SK-N-SH (cell line): ENCODE data around the gene IQCE. TPM values are rescaled to one million over a fixed set of nuclear protein-coding genes. Genes with fewer than 3 reads are reported as not detected.

Experiments
- CTCF ChIA-PET: fragments of 300-600, 350-600 bp; formaldehyde crosslinking; extraction: SDS; loops from one replicate; lab custom pipeline; 2021; lab: Yijun Ruan, JAX
- POLR2A ChIA-PET: fragments of 350-600 bp; sonication (Branson Sonifier 250); formaldehyde crosslinking; extraction: SDS; loops from one replicate; lab custom pipeline; 2020; ENCODE audit warnings: antibody characterized with exemption, inconsistent platforms; lab: Yijun Ruan, JAX
- DNase-seq: peaks from one replicate; pipeline ENCODE4 v3.0.0; 2012
- H2AFZ ChIP-seq: fragments of 200-600 bp; sonication (generic); 2 replicates; pipeline ENCODE4 v1.8.1; 2016; ENCODE audit warnings: antibody characterized with exemption, mild to moderate bottlenecking, low read depth
- H3F3A ChIP-seq: fragments of 200-600 bp; sonication (generic); replicated peaks from 2 replicates; pipeline ENCODE3; 2016; ENCODE audit warnings: antibody characterized with exemption, mild to moderate bottlenecking; ENCODE audit not compliant: insufficient read depth
- H3K27ac ChIP-seq, 2 experiments: fragments of 200-500 bp in 1 of 2; fragments of 200-600 bp in 1 of 2; sonication (Bioruptor generic) in 1 of 2; sonication (generic), shearing (Covaris generic) in 1 of 2; 2 replicates each; pipeline versions ENCODE4 v1.5.1 to v1.6.1; 2014 to 2016; ENCODE audit warnings: low read depth in 2 of 2, inconsistent platforms in 1 of 2, low read length in 1 of 2, mild to moderate bottlenecking in 1 of 2, mixed read lengths in 1 of 2
- H3K27me3 ChIP-seq: fragments of 200-600 bp; sonication (generic), shearing (Covaris generic); 2 replicates; pipeline ENCODE4 v1.6.1; 2016; ENCODE audit warnings: mixed run types; ENCODE audit not compliant: insufficient read depth
- H3K36me3 ChIP-seq, 2 experiments: fragments of 200-500 bp in 1 of 2; fragments of 200-600 bp in 1 of 2; sonication (Bioruptor generic) in 1 of 2; sonication (generic) in 1 of 2; replicated peaks in 1 of 2; 2 replicates each; pipeline versions ENCODE3 to v1.5.1; 2014 to 2016; ENCODE audit warnings: low read length in 1 of 2, mild to moderate bottlenecking in 1 of 2; ENCODE audit not compliant: insufficient read depth in 2 of 2, control insufficient read depth in 1 of 2
- H3K4me1 ChIP-seq, 2 experiments: fragments of 200-500 bp in 1 of 2; fragments of 200-600 bp in 1 of 2; sonication (Bioruptor generic) in 1 of 2; sonication (generic), shearing (Covaris generic) in 1 of 2; 2 replicates each; pipeline versions ENCODE4 v1.5.1 to v1.6.1; 2014 to 2016; ENCODE audit warnings: low read depth in 1 of 2, low read length in 1 of 2, mixed run types in 1 of 2; ENCODE audit not compliant: insufficient read depth in 2 of 2, control insufficient read depth in 1 of 2
- H3K4me2 ChIP-seq: fragments of 200-600 bp; sonication (generic), shearing (Covaris generic); 2 replicates; pipeline ENCODE4 v1.6.1; 2017; ENCODE audit warnings: mixed run types
- H3K4me3 ChIP-seq, 2 experiments: fragments of 200-500 bp in 1 of 2; fragments of 200-600 bp in 1 of 2; sonication (Bioruptor generic) in 1 of 2; sonication (generic), shearing (Covaris generic) in 1 of 2; 2 replicates each; pipeline versions ENCODE4 v1.5.1 to v1.8.1; 2014 to 2016; ENCODE audit warnings: low read depth in 2 of 2, inconsistent platforms in 1 of 2, low read length in 1 of 2, mild to moderate bottlenecking in 1 of 2, mixed read lengths in 1 of 2, moderate library complexity in 1 of 2
- H3K79me2 ChIP-seq: fragments of 200-600 bp; sonication (generic); 2 replicates; pipeline ENCODE4 v1.8.1; 2017; ENCODE audit warnings: mild to moderate bottlenecking; ENCODE audit not compliant: insufficient read depth
- H3K9ac ChIP-seq: fragments of 200-600 bp; sonication (generic); 2 replicates; pipeline ENCODE4 v1.6.1; 2017; ENCODE audit warnings: mixed run types
- H3K9me2 ChIP-seq: fragments of 200-600 bp; sonication (generic); 2 replicates; pipeline ENCODE4 v1.6.1; 2017; ENCODE audit warnings: mixed run types
- H3K9me3 ChIP-seq: fragments of 200-600 bp; sonication (generic); 2 replicates; pipeline ENCODE4 v1.6.1; 2017; ENCODE audit warnings: mixed run types, mild to moderate bottlenecking, moderate library complexity
- H4K20me1 ChIP-seq: fragments of 200-600 bp; sonication (generic); 2 replicates; pipeline ENCODE4 v1.6.1; 2017; ENCODE audit warnings: mild to moderate bottlenecking, mixed run types; ENCODE audit not compliant: insufficient read depth
- CHD2 ChIP-seq: fragments of 150-350 bp; IDR thresholded peaks from 2 replicates; pipeline ENCODE4 v1.6.1; 2018; ENCODE audit warnings: low read length; ENCODE audit not compliant: partially characterized antibody
- EP300 ChIP-seq, 2 experiments: IDR thresholded peaks; 2 replicates each; pipeline versions ENCODE4 v1.4.0 to v1.6.1; 2012; ENCODE audit warnings: borderline replicate concordance in 1 of 2, low read depth in 1 of 2, low read length in 1 of 2
- FOSL2 ChIP-seq: IDR thresholded peaks from 2 replicates; pipeline ENCODE4 v1.4.0; 2012; ENCODE audit warnings: low read depth, mild to moderate bottlenecking, moderate library complexity, borderline replicate concordance
- GABPA ChIP-seq: IDR thresholded peaks from 2 replicates; pipeline ENCODE4 v1.4.0; 2012; ENCODE audit warnings: low read depth, mild to moderate bottlenecking
- GATA2 ChIP-seq: sonication (generic); formaldehyde crosslinking; IDR thresholded peaks from 2 replicates; pipeline ENCODE4 v1.5.0; 2020; ENCODE audit warnings: mild to moderate bottlenecking, missing genetic modification reagents
- SIN3A ChIP-seq: IDR thresholded peaks from 2 replicates; pipeline ENCODE4 v1.6.1; 2012; ENCODE audit warnings: low read depth, mild to moderate bottlenecking, low read length, moderate library complexity, borderline replicate concordance
- TCF12 ChIP-seq: IDR thresholded peaks from 2 replicates; pipeline ENCODE4 v1.4.0; 2012
- YY1 ChIP-seq: IDR thresholded peaks from 2 replicates; pipeline ENCODE4 v1.4.0; 2012; ENCODE audit warnings: low read depth, mild to moderate bottlenecking
- WGBS: methylation state at CpG from one replicate; pipeline ENCODE4 v1.1.6; 2017; ENCODE audit warnings: low lambda C conversion rate; 5-methylcytosine and 5-hydroxymethylcytosine counted together
- polyA plus RNA-seq, 3 experiments: library from polyadenylated mRNA; depleted of rRNA; stranded (reverse); fragments of >200 nt; gene quantifications; 2 replicates each; pipeline ENCODE4 v1.2.3, GENCODE V29; 2012
- TF ChIP-seq, protein P1 (sequence below): IDR thresholded peaks from 2 replicates; pipeline ENCODE4 v1.4.0; 2012; ENCODE audit warnings: low read depth, borderline replicate concordance
- TF ChIP-seq, protein P2 (sequence below): IDR thresholded peaks from 2 replicates; pipeline ENCODE4; 2012
- TF ChIP-seq, protein P3 (sequence below): IDR thresholded peaks from 2 replicates; pipeline ENCODE4 v1.4.0; 2012; ENCODE audit warnings: low read depth, borderline replicate concordance
- TF ChIP-seq, protein P4 (sequence below): IDR thresholded peaks from 2 replicates; pipeline ENCODE4 v1.6.1; 2012; ENCODE audit warnings: mild to moderate bottlenecking, low read depth, low read length, moderate library complexity

Gene IQCE
- polyA plus RNA-seq, 1 of the 3 experiments (the other 2 are of a cell fraction), result 14.4 TPM

DNA sequence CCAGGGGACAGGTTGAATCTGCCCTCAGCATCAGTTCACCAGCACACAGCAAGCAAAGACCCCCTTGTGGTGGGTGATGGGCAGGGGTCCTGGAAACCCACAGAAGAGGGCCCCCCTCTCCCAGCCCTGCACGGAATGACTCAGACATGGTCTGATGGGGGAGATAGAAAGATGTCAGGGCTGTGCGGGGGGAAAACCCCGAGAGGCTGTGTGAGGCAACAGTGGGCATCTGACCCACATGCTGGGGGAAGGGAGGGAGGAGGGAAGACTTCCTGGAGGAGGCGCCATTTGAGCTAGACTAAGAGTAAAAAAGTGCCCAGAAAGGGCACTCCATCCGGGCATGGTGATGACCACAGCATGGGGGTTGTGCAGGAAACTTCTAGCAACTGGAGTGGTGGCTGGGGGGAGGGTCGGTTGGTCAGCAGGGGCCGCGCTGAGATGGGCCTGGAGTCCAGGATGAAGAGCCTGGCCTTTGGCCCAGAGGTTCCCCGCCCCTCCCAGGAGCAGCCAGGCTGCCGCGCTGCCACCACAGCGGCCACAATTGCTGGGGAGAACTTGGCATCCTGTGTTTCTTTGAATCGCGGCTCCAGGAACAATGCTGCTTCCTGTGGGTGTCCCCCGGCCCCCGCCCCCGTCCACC lies 36.7 kb upstream of the IQCE start:
- DNase-seq, result no peak
- peak overlapping the region in 1 of 2 experiments; percentile 40; a peak in 1 of 4 replicates for H3K4me3 ChIP-seq
- no peaks in the 10 kb centered on the region for H3K9me2 ChIP-seq
- H3K36me3 ChIP-seq, result peaks cover 0 to 6% of the 10 kb centered on the region in 2 experiments
- TF ChIP-seq FOSL2 (peak; percentile 51; the same call in 1 of the 2 replicates), GABPA (no peak), SIN3A (no peak), YY1 (0 out of 2 replicates have a peak, but pooled peaks have one; percentile 34), EP300 (IDR thresholded peaks at IDR 0.05; ENCODE audit: borderline replicate concordance in 1 of 2, low read depth in 1 of 2, low read length in 1 of 2) (peak in 1 of 2 experiments; percentile 21; a peak in 1 of 4 replicates), TCF12 (peak; percentile 17; the same call in 1 of the 2 replicates), CHD2 (no peak), GATA2 (CRISPR knock-in tag) (no peak)
- TF ChIP-seq, protein P1, sequence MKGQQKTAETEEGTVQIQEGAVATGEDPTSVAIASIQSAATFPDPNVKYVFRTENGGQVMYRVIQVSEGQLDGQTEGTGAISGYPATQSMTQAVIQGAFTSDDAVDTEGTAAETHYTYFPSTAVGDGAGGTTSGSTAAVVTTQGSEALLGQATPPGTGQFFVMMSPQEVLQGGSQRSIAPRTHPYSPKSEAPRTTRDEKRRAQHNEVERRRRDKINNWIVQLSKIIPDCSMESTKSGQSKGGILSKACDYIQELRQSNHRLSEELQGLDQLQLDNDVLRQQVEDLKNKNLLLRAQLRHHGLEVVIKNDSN, result no peak
- TF ChIP-seq, protein P2, sequence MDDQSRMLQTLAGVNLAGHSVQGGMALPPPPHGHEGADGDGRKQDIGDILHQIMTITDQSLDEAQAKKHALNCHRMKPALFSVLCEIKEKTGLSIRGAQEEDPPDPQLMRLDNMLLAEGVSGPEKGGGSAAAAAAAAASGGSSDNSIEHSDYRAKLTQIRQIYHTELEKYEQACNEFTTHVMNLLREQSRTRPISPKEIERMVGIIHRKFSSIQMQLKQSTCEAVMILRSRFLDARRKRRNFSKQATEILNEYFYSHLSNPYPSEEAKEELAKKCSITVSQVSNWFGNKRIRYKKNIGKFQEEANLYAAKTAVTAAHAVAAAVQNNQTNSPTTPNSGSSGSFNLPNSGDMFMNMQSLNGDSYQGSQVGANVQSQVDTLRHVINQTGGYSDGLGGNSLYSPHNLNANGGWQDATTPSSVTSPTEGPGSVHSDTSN, result peak; percentile 59
- TF ChIP-seq, protein P3, sequence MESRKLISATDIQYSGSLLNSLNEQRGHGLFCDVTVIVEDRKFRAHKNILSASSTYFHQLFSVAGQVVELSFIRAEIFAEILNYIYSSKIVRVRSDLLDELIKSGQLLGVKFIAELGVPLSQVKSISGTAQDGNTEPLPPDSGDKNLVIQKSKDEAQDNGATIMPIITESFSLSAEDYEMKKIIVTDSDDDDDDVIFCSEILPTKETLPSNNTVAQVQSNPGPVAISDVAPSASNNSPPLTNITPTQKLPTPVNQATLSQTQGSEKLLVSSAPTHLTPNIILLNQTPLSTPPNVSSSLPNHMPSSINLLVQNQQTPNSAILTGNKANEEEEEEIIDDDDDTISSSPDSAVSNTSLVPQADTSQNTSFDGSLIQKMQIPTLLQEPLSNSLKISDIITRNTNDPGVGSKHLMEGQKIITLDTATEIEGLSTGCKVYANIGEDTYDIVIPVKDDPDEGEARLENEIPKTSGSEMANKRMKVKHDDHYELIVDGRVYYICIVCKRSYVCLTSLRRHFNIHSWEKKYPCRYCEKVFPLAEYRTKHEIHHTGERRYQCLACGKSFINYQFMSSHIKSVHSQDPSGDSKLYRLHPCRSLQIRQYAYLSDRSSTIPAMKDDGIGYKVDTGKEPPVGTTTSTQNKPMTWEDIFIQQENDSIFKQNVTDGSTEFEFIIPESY, result no peak
- TF ChIP-seq, protein P4, sequence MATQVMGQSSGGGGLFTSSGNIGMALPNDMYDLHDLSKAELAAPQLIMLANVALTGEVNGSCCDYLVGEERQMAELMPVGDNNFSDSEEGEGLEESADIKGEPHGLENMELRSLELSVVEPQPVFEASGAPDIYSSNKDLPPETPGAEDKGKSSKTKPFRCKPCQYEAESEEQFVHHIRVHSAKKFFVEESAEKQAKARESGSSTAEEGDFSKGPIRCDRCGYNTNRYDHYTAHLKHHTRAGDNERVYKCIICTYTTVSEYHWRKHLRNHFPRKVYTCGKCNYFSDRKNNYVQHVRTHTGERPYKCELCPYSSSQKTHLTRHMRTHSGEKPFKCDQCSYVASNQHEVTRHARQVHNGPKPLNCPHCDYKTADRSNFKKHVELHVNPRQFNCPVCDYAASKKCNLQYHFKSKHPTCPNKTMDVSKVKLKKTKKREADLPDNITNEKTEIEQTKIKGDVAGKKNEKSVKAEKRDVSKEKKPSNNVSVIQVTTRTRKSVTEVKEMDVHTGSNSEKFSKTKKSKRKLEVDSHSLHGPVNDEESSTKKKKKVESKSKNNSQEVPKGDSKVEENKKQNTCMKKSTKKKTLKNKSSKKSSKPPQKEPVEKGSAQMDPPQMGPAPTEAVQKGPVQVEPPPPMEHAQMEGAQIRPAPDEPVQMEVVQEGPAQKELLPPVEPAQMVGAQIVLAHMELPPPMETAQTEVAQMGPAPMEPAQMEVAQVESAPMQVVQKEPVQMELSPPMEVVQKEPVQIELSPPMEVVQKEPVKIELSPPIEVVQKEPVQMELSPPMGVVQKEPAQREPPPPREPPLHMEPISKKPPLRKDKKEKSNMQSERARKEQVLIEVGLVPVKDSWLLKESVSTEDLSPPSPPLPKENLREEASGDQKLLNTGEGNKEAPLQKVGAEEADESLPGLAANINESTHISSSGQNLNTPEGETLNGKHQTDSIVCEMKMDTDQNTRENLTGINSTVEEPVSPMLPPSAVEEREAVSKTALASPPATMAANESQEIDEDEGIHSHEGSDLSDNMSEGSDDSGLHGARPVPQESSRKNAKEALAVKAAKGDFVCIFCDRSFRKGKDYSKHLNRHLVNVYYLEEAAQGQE, result 0 out of 2 replicates have a peak, but pooled peaks have one; percentile 3
- peak overlapping the region; percentile 11; the same call in 1 of the 2 replicates for H3K9ac ChIP-seq
- no peaks in the 10 kb centered on the region for H3K27me3 ChIP-seq
- H4K20me1 ChIP-seq, result peaks cover 10% of the 10 kb centered on the region; the same call in 1 of the 2 replicates
- ChIA-PET POLR2A (interaction anchor here (0.6 kb wide), 1 partner anchor 160 kb away, joined by 6 read pairs; no protein-coding TSS in a partner anchor), CTCF (interaction anchor here (1.2 to 1.5 kb wide), 3 partner anchors 44 to 71 kb away, joined by 5 to 8 read pairs (median 6); no protein-coding TSS in a partner anchor)
- peaks cover 53 to 59% of the 10 kb centered on the region in 2 experiments; a peak in 3 of 4 replicates for H3K4me1 ChIP-seq
- no peak overlapping the region for H2AFZ ChIP-seq
- H3K4me2 ChIP-seq, result peak overlapping the region; percentile 90
- H3F3A ChIP-seq, result peaks cover 34% of the 10 kb centered on the region
- peaks cover 48% of the 10 kb centered on the region for H3K79me2 ChIP-seq
- 52% methylated on average over 17 of the region's 17 CpGs for whole genome bisulfite sequencing
- H3K9me3 ChIP-seq, result no peaks in the 10 kb centered on the region
- H3K27ac ChIP-seq, result no peak overlapping the region; a peak in 1 of 4 replicates
